HFF-Myc (cell line): ENCODE data around the gene MFN2.

Experiments used
- DNase-seq: peaks from one replicate; pipeline ENCODE4 v3.0.0-alpha.2; 2011; ENCODE audit warnings: low read depth; ENCODE audit errors: extremely low read depth
- H3K4me3 ChIP-seq: replicated peaks from 2 replicates; pipeline ENCODE4 v1.5.1; 2011; ENCODE audit warnings: low read depth, mild to moderate bottlenecking, control low read depth, low read length
- CTCF ChIP-seq: IDR thresholded peaks from 2 replicates; pipeline ENCODE4 v1.5.1; 2012; ENCODE audit warnings: mild to moderate bottlenecking, low read depth, low read length, control low read depth; ENCODE audit errors: missing control alignments

The MFN2 gene

GRCh38 chr1:11982010-11982392 lies 1.8 kb downstream of the MFN2 start:
- TF ChIP-seq CTCF = no peak
- DNase-seq = no peak
- peak overlapping the region; percentile 99 for H3K4me3 ChIP-seq

GRCh38 chr1:11984121-11984520 lies 3.9 kb downstream of the MFN2 start:
- DNase-seq = no peak
- no peak overlapping the region for H3K4me3 ChIP-seq
- no peak for TF ChIP-seq CTCF

GRCh38 chr1:11984576-11984975 lies 4.3 kb downstream of the MFN2 start:
- TF ChIP-seq CTCF = no peak
- no peak for DNase-seq
- no peak overlapping the region for H3K4me3 ChIP-seq

DNA sequence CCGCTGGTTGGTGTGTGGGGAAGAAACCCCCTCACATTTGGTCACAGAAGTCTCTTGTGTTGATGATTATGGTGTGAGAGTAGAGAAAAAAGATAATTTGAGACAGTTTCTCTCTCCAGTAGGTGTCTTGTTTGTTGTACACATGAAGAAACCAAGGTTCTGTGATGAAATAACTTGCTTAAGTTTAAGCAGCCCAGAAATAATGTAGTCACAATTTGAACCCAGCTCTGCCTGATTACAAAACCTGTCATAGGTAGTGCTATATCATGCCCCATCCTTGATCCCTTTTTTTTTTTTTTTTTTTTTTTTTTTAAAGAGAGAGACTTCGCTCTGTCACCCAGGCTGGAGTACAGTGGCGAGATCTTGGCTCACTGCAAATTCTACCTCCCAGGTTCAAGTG lies 4.9 kb downstream of the MFN2 start:
- TF ChIP-seq CTCF = no peak

GRCh38 chr1:11985851-11986250 lies 5.6 kb downstream of the MFN2 start:
- H3K4me3 ChIP-seq = no peak overlapping the region
- peak; percentile 63 for DNase-seq
- no peak for TF ChIP-seq CTCF

More for the DNA sequence above, 4.9 kb downstream of the MFN2 start:
- DNase-seq = no peak
- H3K4me3 ChIP-seq = no peak overlapping the region

- DNase-seq = no peak
- no peak for TF ChIP-seq CTCF
These were observed 9.4 kb downstream of the MFN2 start for GRCh38 chr1:11989669-11990068.

GRCh38 chr1:11990303-11991032 lies 10.2 kb downstream of the MFN2 start:
- TF ChIP-seq CTCF = no peak
- H3K4me3 ChIP-seq = no peak overlapping the region
- no peak for DNase-seq

More at GRCh38 chr1:11989669-11990068, 9.4 kb downstream of the MFN2 start:
- H3K4me3 ChIP-seq = no peak overlapping the region
